ENCODE data around the gene SCYGR3. TPM values are rescaled to one million over a fixed set of nuclear protein-coding genes. Genes with fewer than 3 reads are reported as not detected.

The SCYGR3 gene
- total and polyA plus RNA-seq, 2 of the 8 experiments (the other 6 are each of a cell fraction or from before 2014, with no cell fraction given), result not detected

DNA sequence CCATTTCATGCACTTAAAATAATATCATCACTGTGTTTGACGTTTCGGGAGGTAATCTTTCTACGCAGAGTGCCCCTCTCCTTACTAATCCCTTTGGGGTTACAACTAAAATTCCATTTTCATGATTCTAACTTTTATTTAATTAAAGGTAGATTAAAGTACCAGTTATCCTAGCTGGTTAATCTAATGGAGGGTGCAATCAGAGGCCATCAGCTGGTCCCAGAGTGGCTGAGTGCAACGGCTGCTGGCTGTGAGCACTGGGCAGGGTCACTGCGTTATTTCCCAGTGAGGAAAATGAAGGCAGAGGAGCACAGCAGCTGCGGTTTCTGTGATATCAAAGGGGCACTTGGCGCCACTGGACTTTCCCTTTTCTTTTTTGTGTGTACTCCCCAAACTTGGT is 14.8 kb upstream of the SCYGR3 start:
- Histone ChIP-seq H3K9me3 (ENCODE audit: insufficient read depth in 2 of 2, low read depth in 1 of 2, low read length in 1 of 2) (no peaks in the 10 kb centered on the region), H3K36me3 (ENCODE audit: control insufficient read depth in 2 of 4, insufficient read depth in 4 of 4, low read length in 3 of 4) (no peaks in the 10 kb centered on the region), H3K56ac (replicated peaks; ENCODE audit: insufficient read length, low read depth, low read length) (no peak overlapping the region), H4K5ac (ENCODE audit: insufficient read length, low read depth, low read length) (no peak overlapping the region), H2AK5ac (ENCODE audit: low read depth, low read length) (no peak overlapping the region), H2BK12ac (ENCODE audit: low read depth, low read length) (no peak overlapping the region), H3K4ac (replicated peaks; ENCODE audit: insufficient read length, low read depth, low read length) (no peak overlapping the region), H3K27ac (ENCODE audit: low read depth, low read length) (no peak overlapping the region), H2BK20ac (ENCODE audit: low read length) (no peak overlapping the region), H4K20me1 (replicated peaks in 1 of 2; ENCODE audit: control insufficient read depth in 1 of 2, insufficient read depth in 2 of 2, low read length in 2 of 2) (no peaks in the 10 kb centered on the region), H2BK120ac (replicated peaks; ENCODE audit: low read depth, low read length) (no peak overlapping the region), H3K4me2 (ENCODE audit: insufficient read depth in 1 of 2, low read depth in 2 of 2, low read length in 2 of 2) (no peak overlapping the region), H3K79me2 (ENCODE audit: control insufficient read depth in 1 of 2, insufficient read depth in 2 of 2, low read length in 2 of 2) (no peaks in the 10 kb centered on the region), H4K91ac (replicated peaks; ENCODE audit: insufficient read length, low read length) (no peak overlapping the region), H3K23me2 (ENCODE audit: low read depth, low read length) (no peaks in the 10 kb centered on the region), H3K18ac (ENCODE audit: extremely low read depth, low read length) (no peak overlapping the region), H3K9ac (replicated peaks in 1 of 4; ENCODE audit: extremely low read depth in 1 of 4, low read depth in 3 of 4, low read length in 3 of 4) (no peak overlapping the region), H4K8ac (ENCODE audit: extremely low read depth, insufficient read depth, low read length) (no peak overlapping the region), H3K4me1 (replicated peaks in 1 of 4; ENCODE audit: control insufficient read depth in 3 of 4, insufficient read depth in 4 of 4, low read length in 3 of 4) (no peaks in the 10 kb centered on the region), H2BK5ac (ENCODE audit: low read depth, low read length) (no peak overlapping the region), H3K14ac (ENCODE audit: insufficient read length) (no peak overlapping the region), H3K27me3 (replicated peaks in 1 of 4; ENCODE audit: control insufficient read depth in 3 of 4, extremely low read depth in 1 of 4, insufficient read depth in 3 of 4, low read length in 3 of 4) (no peaks in the 10 kb centered on the region), H3K79me1 (ENCODE audit: low read depth, low read length) (no peaks in the 10 kb centered on the region; the same call in 1 of the 2 replicates), H3K23ac (ENCODE audit: insufficient read length) (no peak overlapping the region), H3K4me3 (ENCODE audit: extremely low read depth in 1 of 4, insufficient read depth in 2 of 4, low read depth in 3 of 4, low read length in 4 of 4) (no peak overlapping the region), H2AFZ (ENCODE audit: low read length) (no peak overlapping the region), H2BK15ac (ENCODE audit: low read length) (no peak overlapping the region)
- ChIA-PET POLR2A (ENCODE audit: partially characterized antibody) (no interaction called here), CTCF (ENCODE audit: partially characterized antibody) (interaction anchor here (0.7 to 1.3 kb wide), 2 partner anchors 233 to 270 kb away, joined by 3 to 4 read pairs; no protein-coding TSS in a partner anchor)
- no peak for DNase-seq (ENCODE audit: low read depth in 1 of 2, low spot score in 2 of 2)
- TF ChIP-seq CREB1 (IDR thresholded peaks at IDR 0.05) (no peak), JUND (IDR thresholded peaks at IDR 0.05; ENCODE audit: low read length) (no peak), EZH2 (IDR thresholded peaks at IDR 0.05; ENCODE audit: low read depth, low read length, severe bottlenecking) (no peak), ASH2L (IDR thresholded peaks at IDR 0.05; ENCODE audit: low read length) (no peak), NANOG (IDR thresholded peaks at IDR 0.05; ENCODE audit: insufficient read depth, low read depth, low read length, poor library complexity, severe bottlenecking) (no peak), SIX5 (IDR thresholded peaks at IDR 0.05; ENCODE audit: low read depth, low read length) (no peak)
- TF ChIP-seq, protein P1, sequence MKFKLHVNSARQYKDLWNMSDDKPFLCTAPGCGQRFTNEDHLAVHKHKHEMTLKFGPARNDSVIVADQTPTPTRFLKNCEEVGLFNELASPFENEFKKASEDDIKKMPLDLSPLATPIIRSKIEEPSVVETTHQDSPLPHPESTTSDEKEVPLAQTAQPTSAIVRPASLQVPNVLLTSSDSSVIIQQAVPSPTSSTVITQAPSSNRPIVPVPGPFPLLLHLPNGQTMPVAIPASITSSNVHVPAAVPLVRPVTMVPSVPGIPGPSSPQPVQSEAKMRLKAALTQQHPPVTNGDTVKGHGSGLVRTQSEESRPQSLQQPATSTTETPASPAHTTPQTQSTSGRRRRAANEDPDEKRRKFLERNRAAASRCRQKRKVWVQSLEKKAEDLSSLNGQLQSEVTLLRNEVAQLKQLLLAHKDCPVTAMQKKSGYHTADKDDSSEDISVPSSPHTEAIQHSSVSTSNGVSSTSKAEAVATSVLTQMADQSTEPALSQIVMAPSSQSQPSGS (IDR thresholded peaks at IDR 0.05; ENCODE audit: low read length), result no peak
- no peak for FAIRE-seq
- 91% methylated on average over 7 of the region's 7 CpGs; no CpG with 5 or more reads in 1 of the 2 experiments for WGBS, 2 experiments (ENCODE audit: extremely low coverage in 1 of 2, insufficient coverage in 1 of 2, insufficient read length in 1 of 2, insufficient replicate concordance in 2 of 2, low coverage in 1 of 2, low lambda C conversion rate in 2 of 2, missing lambda C conversion rate in 1 of 2)
